Hepatic stellate cell (primary cell): ENCODE results near the gene MPZL2.

Experiments used
- DNase-seq: peaks from one replicate; pipeline ENCODE4 v3.0.0; 2011; ENCODE audit warnings: low spot score

Gene MPZL2

DNA sequence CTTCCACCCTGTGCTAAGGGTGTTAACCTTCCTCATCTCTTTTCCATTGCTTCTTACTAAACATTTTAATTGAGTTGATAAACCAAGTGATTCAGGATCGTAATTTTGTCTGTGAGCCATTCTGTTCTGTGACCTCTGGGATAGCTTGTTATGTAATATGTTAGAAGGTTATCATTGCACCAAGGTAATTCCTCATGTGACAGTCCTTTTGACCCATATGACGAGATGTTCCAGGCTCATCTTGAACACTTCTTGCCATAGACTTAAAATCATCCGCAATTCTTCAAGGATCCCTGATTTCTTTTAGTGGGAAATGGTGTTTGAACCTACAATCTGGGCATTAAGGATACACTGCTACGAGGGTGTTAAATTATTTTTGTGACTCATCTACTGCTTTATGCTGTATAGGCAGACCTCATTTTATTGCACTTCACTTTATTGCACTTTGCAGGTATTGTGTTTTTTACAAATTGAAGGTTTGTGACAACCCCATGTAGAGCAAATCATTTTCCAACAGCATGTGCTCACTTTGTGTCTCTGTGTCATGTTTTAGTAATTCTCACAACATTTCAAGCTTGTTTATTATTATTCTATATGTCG is 19.0 kb upstream of the MPZL2 start:
- DNase-seq, result no peak

DNA sequence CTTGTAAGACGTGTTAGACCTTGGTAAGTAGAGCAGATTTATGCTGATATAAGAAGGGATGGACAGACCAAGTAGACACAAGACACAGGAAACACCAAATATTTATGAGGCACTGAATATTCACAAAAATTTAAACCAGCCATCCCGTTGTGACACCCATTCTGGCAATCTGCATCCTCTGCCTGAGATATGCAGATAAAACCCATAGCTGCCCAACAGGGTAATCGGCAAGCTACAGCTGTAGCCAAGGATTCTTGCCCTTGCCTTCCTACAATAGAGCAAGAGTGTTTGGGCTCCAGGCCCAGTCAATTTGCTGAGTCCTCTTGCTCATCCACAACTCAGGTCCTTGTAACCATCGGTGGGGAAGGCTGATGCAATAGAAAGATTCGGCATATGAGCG is 18.5 kb upstream of the MPZL2 start:
- no peak for DNase-seq

DNA sequence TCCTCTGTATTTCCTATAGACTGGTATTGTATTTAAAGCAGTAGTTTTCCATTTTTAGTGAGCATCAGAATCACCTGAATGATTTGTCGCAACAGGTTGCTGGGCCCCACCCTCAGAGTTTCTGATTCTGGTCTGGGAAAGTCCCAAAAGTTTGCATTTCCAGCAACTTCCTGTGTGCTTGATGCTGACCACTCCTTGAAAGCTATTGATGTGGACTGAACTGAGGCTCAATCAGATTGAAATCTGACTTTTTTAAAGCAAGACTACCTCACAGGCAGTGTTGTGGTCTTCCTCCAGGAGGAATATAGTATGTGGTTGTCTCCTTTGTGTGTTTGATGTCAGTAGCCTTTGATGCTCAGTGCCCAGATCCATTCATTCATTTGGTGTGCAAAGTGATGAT is 17.2 kb upstream of the MPZL2 start:
- no peak for DNase-seq

GRCh38 chr11:118277312-118277711 is 13.2 kb upstream of the MPZL2 start:
- no peak for DNase-seq

DNA sequence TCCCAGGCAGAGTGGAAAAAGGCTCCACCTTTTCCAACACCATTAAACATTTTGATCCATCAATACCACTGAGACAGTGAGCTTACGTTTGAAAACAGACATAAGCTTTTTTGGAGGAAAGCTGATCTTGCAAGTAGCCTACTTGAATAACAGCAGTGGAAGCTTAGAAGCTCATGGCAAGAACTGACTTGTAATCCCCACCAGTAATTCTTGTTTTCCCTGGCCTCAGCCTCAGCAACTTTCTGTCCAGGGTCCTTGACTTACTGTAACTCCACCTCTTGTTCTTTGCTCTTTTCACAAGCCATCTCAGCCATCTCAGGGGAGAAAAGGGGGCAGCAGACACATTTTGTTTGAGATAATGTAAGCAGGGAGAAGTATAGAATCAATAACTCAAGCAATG is 12.3 kb upstream of the MPZL2 start:
- DNase-seq, result no peak

DNA sequence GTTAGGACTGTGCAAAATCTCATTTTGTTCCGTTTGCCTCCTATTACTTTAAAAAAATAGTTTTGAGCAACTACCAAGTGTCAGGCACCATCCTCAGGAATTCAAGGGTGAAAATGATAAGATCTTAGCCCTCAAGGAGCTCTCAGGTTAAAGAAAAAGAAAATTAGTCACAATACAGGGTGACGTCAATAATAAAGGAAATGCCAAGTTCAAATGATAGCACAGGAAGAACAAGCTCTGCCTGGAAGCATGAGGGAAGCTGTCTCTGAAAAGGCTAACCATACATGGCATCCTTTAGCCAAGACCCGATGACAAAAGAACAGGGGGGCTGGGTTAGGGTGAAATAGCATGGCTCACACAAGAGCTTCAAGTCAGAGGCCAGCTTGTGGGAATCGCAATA is 11.1 kb upstream of the MPZL2 start:
- DNase-seq, result no peak

GRCh38 chr11:118274186-118274585 is 10.1 kb upstream of the MPZL2 start:
- DNase-seq, result no peak

- no peak for DNase-seq
Observed at GRCh38 chr11:118272001-118272400, 7.9 kb upstream of the MPZL2 start.

GRCh38 chr11:118267486-118267885 is 3.4 kb upstream of the MPZL2 start:
- no peak for DNase-seq

- DNase-seq, result no peak
Observed at GRCh38 chr11:118265954-118266353, 1.9 kb upstream of the MPZL2 start.

DNA sequence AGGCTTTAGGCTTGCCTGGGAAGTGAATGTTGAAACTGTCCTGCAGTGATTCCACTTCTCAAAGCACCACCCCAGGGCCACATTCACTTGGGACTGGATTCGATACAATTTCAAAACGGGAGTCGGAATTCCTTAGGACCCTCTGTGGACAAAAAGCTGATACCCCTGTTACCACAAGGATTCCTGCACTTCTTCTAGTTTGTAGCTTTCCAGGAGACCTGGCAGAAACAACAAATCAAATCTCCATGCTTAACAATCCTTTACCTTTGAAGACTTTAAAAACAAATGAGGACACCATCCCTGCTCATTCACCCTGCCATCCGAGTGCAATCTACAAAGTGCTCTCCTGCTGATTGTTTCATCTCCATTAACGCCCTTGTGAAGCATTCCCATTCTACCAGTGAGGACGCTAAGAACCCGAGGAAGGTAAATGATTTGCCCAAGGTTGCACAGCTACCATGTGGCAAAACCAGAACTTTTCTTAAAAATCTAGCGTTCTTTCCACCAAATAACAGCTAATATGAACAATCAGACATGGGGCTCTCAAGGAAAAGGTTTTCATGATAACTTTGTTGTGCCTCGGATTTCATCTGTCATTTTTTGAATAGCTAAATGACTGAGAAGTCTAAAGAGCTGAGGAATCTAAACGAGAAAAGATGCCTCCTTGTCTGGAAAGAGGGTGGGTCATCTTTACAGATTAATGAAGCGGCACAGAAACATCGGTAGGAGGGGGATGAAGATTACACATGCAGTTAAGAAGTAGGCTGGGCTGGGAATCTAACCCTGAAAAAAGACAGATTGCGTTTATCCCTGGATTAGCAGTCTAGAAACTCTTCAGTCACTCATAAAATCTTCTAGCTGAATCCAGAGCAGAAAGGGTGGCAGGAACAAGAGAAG is 720 bp upstream of the MPZL2 start:
- DNase-seq, result no peak

DNA sequence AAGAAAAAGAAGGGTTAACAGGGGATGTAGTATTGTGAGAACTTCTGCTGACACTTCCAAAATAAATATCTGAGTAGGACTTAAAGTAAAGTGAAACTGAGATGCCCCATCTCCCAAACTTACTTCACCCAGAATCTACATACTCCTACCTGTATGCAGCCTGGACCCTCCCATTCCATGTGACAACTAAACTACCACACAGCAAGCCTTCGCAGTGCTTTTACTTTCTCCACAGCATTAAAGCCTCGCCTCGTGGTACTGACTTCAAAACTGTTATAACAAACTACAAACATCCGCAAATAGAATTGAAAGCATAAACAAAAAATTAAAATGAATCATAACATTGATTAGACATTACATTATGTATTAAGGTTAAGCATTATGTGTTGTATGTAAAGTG is 985 bp downstream of the MPZL2 start:
- no peak for DNase-seq

GRCh38 chr11:118260353-118260752 is 3.7 kb downstream of the MPZL2 start:
- DNase-seq, result no peak

DNA sequence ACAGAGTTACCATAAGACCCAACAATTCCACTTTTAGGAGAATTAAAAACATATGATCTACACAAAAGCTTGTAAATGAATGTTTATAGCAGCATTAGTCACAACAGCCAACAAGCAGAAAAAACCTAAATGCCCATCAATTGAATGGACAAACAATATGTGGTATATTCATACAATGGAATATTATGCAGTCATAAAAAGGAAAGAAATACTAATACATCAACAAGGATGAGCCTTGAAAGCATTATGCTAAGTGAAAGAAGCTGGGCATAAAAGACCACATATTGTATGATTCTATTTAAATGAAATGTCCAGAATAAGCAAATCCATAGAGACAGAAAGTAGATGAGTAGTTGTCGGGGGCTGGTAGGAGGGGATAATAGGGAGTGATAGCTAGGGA is 5.0 kb downstream of the MPZL2 start:
- DNase-seq, result no peak

- no peak for DNase-seq
Observed at GRCh38 chr11:118258410-118258809, 5.7 kb downstream of the MPZL2 start.

GRCh38 chr11:118252688-118253087 is 11.4 kb downstream of the MPZL2 start:
- DNase-seq, result no peak

DNA sequence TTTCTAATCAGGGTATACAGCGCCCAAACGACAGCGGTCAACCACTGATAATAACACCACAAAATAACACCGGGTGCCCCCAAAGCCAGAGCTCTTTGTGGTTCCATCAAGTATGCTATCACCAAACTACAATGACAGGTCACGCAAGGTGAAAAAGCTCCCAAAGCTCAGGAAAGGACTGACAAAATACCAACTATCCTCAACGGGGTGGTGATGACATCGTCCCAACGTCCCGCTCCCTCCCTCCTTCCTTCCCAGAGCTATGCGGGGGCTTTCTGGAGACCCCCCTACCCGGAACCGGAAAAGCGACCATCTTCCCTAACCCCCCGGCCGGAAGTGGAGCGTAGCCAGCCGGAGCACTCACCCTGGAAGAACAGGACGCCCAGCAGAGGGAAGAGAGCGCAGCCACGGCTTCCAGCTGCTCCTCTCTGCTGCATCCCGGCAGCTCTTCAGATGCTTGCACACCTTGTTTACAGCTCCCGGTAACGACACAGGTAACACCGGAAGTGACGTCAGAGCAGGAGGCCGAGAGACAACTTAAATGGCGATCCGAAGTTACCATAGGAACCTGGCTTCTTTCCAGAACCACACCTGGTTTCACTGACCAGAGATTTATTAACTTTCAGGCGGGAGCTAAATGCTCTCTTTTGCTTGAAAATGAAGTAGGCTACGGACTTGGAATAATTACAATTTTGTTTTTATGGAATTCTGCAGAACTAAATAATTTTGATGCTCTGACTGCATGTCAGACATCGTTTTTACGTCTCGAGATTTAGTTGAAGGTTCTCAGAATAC is 12.0 kb downstream of the MPZL2 start, which contains the start of gene MPZL3:
TSS of gene MPZL3 (minus strand) at position 508 of the 795 bp plus-strand sequence. CDS start at position 437, 71 bp downstream.
- DNase-seq, result peak; percentile 11

DNA sequence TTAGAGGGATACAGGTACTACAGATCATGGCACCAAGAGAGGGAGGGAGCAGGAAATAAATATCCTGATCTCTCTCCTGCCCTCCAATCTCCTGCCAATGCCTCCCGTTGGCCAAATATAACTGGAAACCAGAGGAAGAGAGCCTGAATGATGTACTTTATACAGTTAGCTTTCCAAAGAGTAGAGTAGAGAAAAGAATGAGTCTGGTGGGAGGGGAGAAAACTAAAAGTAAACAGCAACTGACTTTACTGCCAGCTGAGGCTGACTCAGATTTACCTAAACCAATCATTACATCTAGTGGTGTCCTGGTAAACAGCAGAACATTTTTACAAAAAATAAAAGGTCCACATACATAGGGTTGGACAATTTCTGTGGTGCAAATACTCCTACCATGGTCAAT is 17.1 kb downstream of the MPZL2 start:
- DNase-seq, result no peak

DNA sequence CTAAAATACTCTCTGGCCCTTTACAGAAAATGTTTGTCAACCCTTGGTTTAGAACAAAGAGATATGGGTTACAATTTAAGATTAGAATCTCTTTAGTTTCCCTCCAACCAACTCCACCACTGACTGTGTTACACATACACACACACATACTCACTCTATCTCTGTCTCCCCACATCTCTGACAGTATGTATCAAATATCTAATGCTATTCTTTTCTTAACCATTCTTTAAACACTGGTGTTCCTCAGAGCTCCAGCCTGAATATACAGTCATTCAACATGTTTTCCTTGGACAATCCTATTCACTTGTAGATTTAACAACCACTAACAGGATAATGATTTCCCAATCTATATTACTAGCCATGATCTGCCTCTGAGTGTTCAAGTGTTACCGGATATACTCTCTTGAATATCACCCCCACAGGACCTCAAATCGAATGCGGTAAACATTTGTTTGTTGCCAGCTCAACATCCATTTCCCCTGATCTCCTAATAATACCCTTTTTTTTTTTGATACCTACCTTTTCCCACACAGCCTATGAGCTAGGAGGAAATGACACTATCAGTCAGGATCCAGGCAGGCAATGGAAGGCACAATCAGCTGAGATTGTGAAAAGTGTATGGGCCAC is 18.0 kb downstream of the MPZL2 start:
- no peak for DNase-seq

- no peak for DNase-seq
Observed at GRCh38 chr11:118243993-118244762, 19.9 kb downstream of the MPZL2 start.

DNA sequence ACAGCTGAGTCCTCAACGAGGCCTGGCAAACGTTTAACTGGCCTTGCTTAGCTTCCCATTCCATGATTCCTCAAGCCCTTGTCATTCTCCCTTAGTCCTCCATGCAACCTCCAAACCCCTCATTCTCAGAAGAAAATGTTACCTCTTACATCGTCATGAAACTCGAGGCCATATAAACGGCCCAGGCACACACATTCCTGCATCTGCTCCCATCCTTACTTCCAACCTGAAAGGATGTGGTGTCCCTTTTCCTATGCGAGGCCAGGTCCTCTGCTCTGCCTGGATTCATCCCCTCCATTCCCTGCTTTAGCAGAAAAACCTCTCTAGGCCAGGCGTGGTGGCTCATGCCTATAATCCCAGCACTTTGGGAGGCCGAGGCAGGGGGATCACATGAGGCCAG is 20.9 kb downstream of the MPZL2 start:
- DNase-seq, result no peak

DNA sequence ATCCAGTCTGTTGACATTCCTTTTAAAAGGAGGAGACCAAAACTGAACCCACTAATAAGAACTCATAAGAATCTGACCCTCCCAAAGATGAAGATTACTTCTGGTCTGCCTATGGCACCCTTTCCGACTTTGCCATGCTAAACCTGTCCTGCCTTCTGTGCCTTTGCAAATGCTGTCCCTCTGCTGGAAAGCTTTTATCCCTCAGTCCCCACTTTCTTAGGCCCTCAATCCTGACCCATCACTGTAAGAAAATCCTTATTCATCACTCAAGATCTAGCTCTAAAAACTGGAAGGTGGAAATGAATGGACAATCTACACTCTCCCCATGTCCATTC is 22.4 kb downstream of the MPZL2 start:
- no peak for DNase-seq
